HG03457 (cell line): ENCODE results near the gene SLC26A3.

Experiments
- ATAC-seq: cut with Tn5 transposase; IDR thresholded peaks from one replicate; pipeline ENCODE4 v1.9.1; 2021; ENCODE audit warnings: moderate number of reproducible peaks; ENCODE audit not compliant: unreplicated experiment

Gene SLC26A3

DNA sequence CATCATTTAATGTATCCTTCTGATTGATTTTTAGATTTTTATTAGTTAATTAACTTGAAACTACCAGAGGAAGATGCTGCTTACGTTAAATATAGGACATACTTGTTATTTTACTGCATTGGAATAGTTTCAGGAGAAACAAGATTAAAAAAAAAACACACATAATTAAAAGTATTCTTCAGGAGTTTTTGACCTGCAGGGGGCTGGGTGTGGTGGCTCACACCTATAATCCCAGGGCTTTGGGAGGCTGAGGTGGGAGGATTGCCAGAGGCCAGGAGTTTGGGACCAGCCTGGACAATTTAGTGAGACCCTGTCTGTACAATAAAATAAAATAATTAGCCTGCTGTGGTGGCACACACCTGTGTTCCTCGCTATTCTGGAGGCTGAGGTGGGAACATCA is 48.4 kb downstream of the SLC26A3 start:
- no peak for ATAC-seq

DNA sequence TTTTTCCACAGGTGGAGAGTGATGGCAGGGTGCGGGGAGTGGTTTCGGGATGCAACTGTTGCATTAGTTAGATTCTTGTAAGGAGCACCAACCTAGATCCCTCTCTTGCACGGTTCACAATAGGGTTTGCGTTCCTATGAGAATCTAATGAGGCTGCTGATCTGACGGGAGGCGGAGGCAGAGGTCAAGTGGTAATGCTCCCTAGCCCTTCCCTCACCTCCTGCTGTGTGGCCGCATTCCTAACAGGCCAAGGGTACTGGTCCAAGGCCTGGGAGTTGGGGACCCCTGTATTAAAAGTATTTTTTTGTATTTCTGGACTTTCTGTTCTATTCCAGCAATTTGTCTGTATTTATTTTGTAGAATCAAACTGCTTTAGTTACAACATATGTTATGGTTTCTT is 51.9 kb downstream of the SLC26A3 start:
- no peak for ATAC-seq

DNA sequence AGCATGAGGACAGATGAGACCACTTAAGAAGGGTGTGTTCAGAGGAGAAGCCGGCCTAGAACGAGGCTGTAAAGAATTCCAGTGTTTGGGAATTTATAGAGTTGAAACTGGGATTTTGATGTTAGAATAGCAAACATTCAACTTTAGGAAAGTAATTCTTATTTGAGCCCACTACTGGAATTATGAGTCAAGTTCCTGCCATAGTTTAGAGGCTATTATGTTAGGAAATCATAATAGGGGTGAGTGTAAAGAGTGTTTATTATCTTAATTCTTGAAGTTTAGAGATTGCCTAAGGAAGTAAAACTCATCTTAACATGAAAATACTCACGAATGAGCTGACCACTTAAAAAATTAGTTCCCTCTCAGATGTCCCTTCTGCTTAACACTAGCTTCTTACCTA is 57.0 kb downstream of the SLC26A3 start:
- ATAC-seq, result no peak

DNA sequence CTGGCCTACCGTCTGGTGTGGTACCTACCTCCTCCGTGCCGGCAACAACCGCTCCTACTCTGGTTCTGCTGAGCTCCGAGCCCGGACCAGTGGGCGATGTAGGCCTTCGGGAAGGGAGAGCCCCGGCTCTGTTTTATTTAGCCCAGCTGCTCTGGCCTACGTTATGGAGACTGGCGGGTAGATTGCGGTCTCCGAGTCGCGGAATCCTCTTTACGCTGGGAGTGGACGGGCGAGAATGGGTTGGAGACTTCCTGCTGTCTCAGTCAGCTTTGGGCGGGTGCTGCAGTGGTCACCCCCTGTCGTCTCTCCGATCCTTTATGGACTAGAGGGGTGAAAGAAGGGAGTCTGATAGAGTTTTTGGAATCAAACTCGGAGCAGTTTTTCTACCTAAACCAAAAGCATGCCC is 58.7 kb downstream of the SLC26A3 start:
- peak; percentile 28 for ATAC-seq

DNA sequence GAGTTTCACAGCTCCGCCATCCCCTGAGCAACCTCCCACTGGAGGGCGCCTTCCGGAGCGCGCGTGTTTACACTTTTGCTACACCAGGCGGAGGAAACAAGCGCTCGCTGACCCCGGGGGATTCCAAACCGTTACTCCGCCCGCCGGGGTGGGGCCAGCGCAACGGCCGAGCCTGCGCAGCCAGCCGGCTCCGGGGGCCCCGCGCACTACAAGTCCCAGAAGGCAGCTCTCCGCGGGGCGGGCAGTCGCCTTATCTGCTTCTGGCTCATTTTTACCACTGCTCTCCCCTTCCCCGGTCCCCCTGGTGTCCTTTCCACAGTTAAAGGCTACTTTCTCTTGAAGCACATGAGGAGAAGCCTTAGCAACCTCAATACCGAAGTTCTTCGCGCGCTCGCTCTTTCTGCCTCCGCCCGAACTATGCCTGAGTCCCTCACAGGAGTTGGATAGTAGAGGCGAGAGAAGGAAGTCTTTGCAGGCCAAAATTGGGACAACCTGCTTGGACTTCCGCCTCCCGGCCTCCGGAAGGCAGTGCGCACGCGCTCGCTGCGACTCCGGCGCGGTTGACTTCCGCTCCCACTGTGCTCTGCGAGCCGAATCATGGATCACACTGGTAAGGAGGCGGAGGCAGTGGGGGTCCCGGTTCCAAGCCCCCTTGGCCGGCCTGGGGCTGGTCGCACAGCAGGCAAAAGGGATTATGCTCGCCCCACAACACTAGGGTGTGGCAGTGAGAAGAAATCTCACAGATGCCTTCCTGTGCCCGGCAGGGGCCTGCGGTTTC is 59.3 kb downstream of the SLC26A3 start, which contains the start of gene CBLL1:
Gene CBLL1, plus strand, starts transcription at position 576 of the 778 bp plus-strand sequence. Its CDS starts 22 bp downstream, at position 598.
- peak; percentile 89 for ATAC-seq

DNA sequence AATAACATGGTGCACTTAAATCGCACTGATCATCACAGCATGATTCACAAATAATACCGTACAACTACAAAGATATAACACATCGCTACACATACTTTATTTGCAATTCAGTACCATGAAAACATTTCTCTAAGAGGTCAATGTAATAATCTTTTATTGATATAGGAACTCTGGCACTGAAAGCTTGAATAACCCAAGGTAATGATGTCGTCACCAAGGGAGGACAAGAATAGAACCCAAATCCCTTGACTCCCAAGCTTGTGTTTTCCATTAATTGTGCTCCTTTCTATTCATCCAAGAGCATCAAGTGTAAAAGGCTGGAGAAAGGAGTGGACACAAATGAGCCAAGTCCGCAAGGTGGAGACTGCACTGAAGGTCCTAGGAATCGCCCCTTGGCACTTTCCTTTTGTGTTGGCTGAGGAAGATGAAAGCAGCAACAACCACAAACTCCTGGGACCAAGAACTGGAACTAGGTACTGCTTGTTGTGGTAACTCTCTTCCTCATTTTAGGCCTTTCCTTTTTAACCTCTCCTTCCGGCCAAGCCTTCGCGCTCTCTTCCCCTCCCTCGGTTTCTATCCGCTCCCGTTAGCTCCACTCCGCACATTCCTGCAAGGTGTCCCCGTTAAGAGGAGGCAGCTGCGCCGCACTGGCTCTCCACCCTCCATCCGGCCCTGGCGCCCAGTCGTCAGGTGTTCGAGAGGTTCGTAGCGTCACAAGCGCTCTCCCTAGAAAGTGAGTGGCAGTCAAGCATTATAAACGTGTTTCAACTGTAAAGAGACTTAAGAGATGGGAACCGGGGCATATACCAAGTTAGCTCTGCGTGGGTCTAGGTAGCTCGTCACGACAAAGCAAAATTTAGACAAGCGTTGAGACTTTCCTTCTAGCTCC is 60.1 kb downstream of the SLC26A3 start:
- ATAC-seq, result peak; percentile 21

DNA sequence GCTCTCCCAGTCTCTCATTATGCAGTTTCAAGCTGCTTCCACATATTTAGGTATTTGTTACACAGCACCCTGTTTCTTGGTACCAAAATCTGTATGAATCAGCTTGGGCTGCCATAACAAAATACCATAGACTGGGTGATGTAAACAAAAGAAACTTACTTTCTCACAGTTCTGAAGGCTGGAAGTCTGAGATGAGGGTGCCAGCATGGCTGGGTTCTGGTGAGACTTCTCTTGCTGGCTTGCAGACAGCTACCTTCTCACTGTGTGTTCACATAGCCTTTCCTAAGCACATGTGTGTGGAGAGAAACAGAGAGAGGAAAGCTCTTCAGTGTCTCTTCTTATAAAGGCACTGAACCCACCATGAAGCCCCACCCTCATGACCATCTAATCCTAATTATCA is 74.7 kb downstream of the SLC26A3 start:
- ATAC-seq, result no peak

DNA sequence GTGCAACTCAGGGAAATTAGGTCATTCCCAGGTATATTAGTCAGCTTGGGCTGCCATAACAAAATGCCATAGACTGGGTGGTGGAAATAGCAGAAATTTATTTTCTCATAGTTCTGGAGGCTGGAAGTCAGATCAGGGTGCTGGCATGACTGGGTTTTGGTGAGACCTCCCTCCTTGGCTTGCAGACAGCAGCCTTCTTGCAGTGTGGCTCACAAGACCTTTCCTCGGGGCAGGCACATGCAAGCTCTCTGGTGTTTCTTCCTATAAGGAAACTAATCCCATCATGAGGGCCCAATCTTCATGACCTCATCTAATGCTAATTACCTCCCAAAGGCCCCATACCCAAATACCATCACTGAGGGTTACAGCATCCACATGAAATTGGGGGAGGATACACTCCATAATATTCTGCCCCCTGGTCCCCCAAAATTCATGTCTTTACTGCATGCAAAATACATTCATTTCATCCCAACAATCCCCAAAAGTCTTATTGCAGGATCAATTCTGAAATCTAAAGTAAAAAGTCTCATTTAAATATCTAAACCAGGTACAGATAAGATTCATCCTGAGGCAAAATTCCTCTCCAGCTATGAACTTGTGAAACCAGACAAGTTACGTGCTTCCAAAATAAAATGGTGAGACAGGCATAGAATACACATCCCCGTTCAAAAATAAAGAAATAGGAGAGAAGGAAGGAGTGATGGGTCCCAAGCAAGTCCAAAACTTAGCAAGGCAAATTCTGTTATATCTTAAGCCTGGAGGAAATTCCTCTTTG is 76.5 kb downstream of the SLC26A3 start:
- no peak for ATAC-seq

DNA sequence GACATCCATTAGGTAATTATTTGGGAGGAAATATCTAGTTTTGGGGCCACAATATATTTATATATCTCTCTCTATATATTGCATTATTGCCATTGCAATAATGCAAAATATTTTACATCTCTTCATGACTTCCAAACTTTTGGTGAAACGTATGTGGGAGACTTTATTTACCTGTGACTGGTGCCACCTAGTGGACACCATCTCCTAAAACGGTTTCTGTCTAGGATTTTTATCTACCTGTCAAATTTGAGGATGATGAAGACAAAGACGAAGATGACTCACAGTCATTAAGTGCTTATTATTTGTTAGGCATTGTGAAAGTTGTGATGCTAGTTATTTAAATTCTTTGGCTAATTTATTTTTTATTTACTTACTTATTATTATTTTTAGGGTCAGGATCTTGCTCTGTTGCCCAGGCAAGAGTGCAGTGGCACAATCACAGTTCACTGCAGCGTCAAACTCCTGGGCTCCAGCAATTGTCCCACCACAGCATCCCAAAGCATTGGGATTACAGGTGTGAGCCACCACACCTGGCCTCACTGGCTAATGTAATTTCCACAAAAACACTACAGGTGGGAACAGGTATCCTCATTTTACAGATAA is 77.8 kb downstream of the SLC26A3 start:
- ATAC-seq, result no peak

DNA sequence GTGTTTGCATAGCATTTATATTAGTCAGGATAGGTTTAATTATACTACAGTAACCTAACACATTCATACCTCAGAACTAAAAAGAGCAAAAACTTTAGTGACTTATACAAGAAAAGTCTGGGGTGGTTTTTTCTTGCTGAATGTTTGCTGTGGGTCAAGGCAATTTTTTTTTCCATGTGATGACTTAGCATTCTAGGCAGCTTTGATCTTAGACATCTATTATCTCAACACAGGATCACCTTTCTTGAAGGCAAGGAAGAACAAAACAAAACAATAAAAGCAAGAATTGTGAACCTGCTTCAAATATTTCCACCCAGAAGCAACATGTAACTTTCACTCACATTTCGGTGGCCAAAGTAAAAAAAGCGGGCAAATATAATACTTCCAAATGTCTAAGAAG is 79.8 kb downstream of the SLC26A3 start:
- ATAC-seq, result no peak

DNA sequence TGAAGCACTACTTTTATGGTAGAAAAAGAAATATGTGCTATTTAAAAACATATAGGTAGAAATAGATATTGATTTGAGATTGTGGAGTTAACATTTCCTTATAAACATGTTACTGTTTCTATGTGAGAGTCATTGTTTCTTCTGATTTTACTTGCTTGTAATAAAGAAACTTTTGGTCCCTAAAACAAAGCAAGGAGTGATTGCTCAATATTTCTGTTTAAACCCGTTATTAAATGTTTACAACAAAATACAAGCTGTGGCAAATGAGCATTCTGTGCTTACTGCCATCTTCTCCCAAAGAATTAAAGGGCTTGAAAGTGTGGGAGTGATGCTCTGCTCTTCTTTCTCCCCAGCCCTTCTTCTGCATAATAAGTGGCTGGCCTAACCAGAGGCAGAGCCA is 81.7 kb downstream of the SLC26A3 start:
- no peak for ATAC-seq

DNA sequence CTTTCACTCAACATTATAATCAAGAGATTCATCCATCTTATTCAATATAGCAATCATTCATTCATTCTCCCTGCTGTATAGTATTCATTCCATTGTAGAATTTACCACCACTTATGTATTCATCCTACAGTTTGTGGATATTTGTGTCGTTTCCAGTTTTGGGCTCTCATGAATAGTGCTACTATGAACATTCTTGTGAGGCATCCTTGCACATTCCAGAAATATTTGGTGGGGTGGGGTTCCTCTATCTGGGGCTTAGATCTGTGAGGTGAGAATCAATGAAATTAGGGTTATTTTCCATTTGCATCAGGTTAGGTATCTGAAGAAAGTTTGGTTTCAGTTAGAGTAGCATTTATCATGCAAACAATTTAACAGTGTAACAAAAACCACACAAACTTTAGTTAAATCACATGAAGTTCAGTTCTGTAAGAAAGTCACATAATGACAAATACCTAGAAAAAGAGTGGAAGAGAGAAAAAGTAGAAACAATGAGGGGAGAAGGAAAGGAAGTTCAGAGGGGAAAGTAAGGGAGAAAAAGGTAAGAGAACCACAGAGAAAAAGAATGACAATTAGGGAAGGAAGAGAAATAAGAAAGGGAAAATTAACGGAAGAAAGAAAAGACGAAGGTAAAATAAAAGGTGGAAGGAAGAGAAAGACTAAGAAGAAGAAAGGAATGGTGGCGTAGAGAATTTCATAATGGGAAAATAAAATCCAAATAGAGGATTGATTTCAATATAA is 84.4 kb downstream of the SLC26A3 start:
- ATAC-seq, result no peak

DNA sequence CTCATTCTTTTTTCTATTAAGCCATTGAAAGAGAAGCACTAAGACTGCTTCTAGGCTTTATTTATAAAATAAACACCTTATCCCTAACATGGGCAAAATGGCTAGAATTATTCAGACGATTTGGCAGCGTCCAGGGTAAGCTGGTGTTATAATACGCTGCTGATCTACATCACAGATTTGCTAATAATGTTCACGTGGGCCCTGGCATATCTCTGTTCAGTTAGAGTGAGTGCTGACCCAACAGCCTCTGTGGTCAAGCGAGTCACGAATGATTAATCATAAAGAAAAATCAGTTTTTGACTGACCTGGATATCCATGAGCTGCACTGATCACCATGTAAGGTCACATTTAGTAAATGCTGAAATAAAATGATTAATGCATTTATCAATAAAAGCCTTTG is 87.5 kb downstream of the SLC26A3 start:
- no peak for ATAC-seq
